ENCODE measurements around the gene ATP10A. TPM values are rescaled to one million over a fixed set of nuclear protein-coding genes. Genes with fewer than 3 reads are reported as not detected.
"Not testable (repeated sequence)": the region's sequence is repeated elsewhere in the genome, so short reads cannot be mapped to it uniquely, and the experiment has no call there.

Gene ATP10A
- total RNA-seq, 4 donors from 2014 or later: 2.7 to 7.0 (median 3.4) TPM

GRCh38 chr15:25773248-25773647 is 89.9 kb downstream of the ATP10A start:
- intact Hi-C loops (cut with DNase I): no loop called here
- WGBS, 2 donors: 77 to 83% methylated on average over 6 of the region's 6 CpGs
- H3K4me1 ChIP-seq: no peaks in the 10 kb centered on the region
- H3K36me3 ChIP-seq: no peaks in the 10 kb centered on the region
- no peak overlapping the region for H3K27ac ChIP-seq
- no peak for TF ChIP-seq CTCF (IDR thresholded peaks at IDR 0.05)
- TF ChIP-seq POLR2A (IDR thresholded peaks at IDR 0.05): no peak
- no peak for DNase-seq
- no peaks in the 10 kb centered on the region for H3K9me3 ChIP-seq
- H3K27me3 ChIP-seq: no peaks in the 10 kb centered on the region
- H3K4me3 ChIP-seq (replicated peaks in 1 of 3): no peak overlapping the region

- no peak overlapping the region for H3K27ac ChIP-seq
- H3K9me3 ChIP-seq: no peaks in the 10 kb centered on the region
- no peak for DNase-seq
- no peak for TF ChIP-seq POLR2A (IDR thresholded peaks at IDR 0.05)
- TF ChIP-seq CTCF (IDR thresholded peaks at IDR 0.05): no peak
- no peaks in the 10 kb centered on the region for H3K4me1 ChIP-seq
- H3K27me3 ChIP-seq: no peaks in the 10 kb centered on the region
- intact Hi-C loops (cut with DNase I): no loop called here
- 89 to 94% methylated on average over 8 of the region's 8 CpGs for WGBS, 2 donors
- H3K4me3 ChIP-seq (replicated peaks in 1 of 3): no peak overlapping the region
- no peaks in the 10 kb centered on the region for H3K36me3 ChIP-seq
Measured at GRCh38 chr15:25772500-25772899, 90.6 kb downstream of the ATP10A start.

GRCh38 chr15:25771736-25772135 is 91.4 kb downstream of the ATP10A start:
- H3K4me3 ChIP-seq (replicated peaks in 1 of 3); H3K4me1 ChIP-seq; H3K27ac ChIP-seq; H3K36me3 ChIP-seq; intact Hi-C loops (cut with DNase I); H3K9me3 ChIP-seq; H3K27me3 ChIP-seq; DNase-seq: not testable (repeated sequence)
- WGBS, 2 donors: 96 to 97% methylated on average over 8 of the region's 8 CpGs

- no peaks in the 10 kb centered on the region for H3K36me3 ChIP-seq
- 72 to 77% methylated on average over 1 of the region's 1 CpG for WGBS, 2 donors
- no peaks in the 10 kb centered on the region for H3K4me1 ChIP-seq
- TF ChIP-seq CTCF (IDR thresholded peaks at IDR 0.05) (no peak), POLR2A (IDR thresholded peaks at IDR 0.05) (no peak)
- H3K27me3 ChIP-seq: no peaks in the 10 kb centered on the region
- intact Hi-C loops (cut with DNase I): no loop called here
- no peaks in the 10 kb centered on the region for H3K9me3 ChIP-seq
- no peak overlapping the region for H3K4me3 ChIP-seq (replicated peaks in 1 of 3)
- DNase-seq: no peak
- no peak overlapping the region for H3K27ac ChIP-seq
Measured at GRCh38 chr15:25771338-25771706, 91.8 kb downstream of the ATP10A start.

GRCh38 chr15:25770618-25771337 is 92.3 kb downstream of the ATP10A start:
- H3K9me3 ChIP-seq: no peaks in the 10 kb centered on the region
- TF ChIP-seq POLR2A (IDR thresholded peaks at IDR 0.05): no peak
- TF ChIP-seq CTCF (IDR thresholded peaks at IDR 0.05): no peak
- H3K36me3 ChIP-seq: no peaks in the 10 kb centered on the region
- DNase-seq: no peak
- H3K27me3 ChIP-seq: no peaks in the 10 kb centered on the region
- H3K4me1 ChIP-seq: no peaks in the 10 kb centered on the region
- 86 to 88% methylated on average over 14 of the region's 14 CpGs for WGBS, 2 donors
- no peak overlapping the region for H3K27ac ChIP-seq
- intact Hi-C loops (cut with DNase I): no loop called here
- H3K4me3 ChIP-seq (replicated peaks in 1 of 3): no peak overlapping the region
